Measurements from ENCODE around the gene MUC22.
A peak's percentile ranks its signal among the peaks of the same experiment; 100 is the strongest.
"Not testable (repeated sequence)": the region's sequence is repeated elsewhere in the genome, so short reads cannot be mapped to it uniquely, and the experiment has no call there.

The MUC22 gene

DNA sequence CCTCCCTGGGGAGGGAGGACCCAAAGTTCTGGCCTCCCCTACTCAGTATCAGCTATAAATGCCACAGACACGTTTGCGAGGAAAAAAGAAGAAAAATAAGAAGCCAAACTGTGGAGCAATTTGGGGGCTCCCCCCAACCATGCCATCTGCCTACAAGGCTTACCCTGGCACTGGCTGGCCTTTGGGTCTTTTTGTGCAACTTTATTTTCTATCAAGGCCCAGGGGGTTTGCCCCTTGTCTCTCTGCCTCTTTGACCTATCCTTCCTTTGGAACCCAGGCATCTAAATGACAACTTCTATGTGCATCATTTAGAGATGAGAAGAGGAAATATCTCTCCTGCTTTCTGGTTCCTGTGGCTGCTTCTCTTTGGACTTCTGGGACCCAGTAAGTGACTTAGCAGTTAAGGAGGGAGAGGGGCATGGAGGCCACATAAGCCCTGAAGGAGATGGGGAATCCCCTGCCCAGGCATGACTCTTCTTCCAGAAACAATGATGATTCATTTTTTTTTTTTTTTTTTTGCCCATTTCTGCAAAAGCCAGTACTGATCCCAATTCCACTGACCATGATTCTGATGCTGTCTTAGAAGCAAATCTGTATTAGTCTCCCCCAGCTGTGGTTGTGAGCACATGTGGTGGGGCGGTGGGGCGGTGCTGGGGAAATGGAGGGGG is at the start of gene MUC22:
TSS of gene MUC22 (plus strand) at position 82 of the 668 bp plus-strand sequence. CDS start at position 315, 233 bp downstream.
- DNase-seq: no peak

DNA sequence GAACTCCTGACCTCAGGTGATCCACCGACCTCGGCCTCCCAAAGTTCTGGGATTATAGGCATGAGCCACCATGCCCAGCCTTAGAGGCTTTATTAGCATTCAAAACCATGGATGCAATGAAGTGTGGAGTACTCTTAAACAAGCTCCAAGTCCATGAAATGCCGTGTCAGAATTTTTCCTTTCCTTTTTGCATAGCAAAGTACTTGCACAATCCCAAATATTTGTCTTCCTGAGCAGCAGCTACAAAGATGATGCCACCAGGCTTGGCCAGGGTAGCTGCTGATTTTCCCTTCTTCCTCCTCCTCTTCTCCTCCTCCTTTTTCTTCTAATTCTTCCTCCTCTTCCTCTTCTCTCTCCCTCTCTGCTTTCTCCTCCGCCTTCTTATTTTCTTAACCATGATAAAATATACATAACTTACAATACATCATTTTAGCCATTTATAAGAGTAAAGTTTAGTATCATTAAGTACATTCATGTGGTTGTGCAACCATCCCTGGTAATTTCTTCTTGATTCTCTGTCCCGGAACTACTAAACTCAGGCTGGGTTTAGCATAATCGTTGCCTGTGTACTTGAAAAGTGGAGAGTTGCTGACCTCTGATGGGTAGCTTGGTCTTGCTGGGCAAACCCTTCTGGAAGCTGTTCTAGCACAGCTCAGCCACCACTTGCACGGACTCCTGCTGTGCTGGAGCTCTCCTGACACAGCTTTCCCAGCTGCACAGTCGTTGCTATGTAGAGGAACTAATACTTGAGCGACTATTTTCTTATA is 49.2 kb upstream of the MUC22 start:
- DNase-seq: no peak

DNA sequence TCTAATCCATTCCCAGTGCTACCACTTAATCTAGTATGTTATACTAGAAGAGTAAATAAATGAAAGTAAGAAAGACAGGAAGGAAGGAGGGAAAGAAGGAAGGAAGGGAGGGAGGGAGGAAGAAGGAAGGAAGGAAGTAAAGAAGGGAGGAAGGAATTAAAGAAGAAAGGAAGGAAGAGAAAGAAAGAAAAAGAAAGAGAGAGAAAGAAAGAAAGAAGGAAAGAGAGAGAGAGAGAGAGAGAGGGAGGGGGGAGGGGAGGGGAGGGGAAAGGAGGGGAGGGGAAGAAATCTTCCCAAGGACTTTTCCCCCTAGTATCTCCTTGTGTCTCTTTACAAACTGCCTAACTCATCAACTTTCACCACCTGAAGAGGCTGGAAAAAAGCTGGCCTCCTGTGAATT is 47.6 kb upstream of the MUC22 start:
- DNase-seq: no peak

DNA sequence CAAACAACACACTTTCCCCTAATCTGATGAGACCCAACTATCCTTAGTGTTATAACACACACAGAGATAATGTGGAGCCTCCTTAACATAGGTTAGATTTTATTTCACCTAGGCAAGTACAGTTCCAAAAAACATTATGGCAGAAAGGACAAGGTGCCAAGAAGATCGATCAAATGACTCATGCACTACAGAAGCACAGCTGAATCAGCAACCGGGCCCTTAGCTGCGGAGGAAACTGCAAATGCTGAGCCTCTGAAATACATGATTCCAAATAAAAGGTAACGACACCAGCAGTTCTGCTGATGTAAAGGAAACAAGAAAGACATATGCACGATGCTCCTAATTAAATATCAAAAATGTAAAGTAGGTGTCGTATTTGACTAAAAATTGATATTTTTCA is 46.6 kb upstream of the MUC22 start:
- no peak for DNase-seq

DNA sequence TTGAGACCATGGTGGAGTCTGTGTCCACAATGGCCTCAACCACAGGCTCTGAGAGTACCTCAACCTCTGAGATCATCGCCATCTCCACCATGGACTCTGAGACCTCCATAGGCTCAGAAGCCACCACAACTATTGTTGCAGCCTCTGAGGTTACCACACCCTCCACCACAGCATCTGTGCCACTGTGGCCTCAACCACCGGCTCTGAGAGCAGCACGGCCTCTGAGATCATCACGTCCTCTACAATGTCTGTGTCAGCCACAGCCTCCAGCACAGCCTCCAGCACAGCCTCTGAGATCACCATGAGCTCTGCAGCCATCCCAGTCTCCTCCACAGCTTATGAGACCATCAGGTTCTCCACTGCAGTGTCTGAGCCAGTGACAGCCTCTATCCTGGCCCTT is 46.2 kb upstream of the MUC22 start:
- no peak for DNase-seq

DNA sequence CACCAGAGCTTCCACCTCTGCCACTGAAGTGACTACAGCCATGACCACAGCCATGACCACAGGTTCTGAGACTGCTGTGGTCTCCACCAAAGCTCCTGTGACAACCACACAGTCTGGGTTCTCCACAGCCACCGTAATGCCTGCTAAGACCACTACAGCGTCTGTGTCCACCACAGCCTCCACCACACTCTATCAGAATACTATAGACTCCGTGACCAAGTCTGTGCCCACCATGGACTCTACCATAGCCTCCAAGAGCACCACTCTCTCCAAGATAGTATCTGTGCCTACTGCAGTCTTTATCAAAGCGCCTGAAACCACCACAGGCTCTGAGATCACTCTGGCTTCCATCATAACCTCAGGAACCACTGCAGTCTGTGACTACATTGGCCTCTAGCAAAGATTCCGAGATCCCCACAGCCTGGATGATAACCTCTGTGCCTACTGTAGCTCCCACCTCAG is 45.1 kb upstream of the MUC22 start:
- DNase-seq: no peak

DNA sequence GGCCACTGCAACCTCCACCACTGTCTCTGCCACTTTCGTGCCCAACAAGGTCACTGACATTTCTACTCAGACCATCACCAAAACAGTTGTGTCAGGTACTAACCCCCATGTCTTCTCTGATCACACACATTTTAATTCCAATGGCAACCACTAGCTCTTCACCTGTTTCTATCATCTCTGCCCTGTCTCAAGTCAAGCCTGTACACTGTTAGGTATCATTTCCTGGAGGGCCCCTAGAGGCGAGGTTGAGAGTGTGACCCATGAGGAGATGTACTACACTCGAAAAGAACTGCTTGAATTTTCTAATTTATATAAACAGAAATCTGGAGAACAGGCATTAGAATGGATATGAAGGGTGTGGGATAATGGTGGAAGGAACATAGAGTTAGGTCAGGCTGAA is 44.1 kb upstream of the MUC22 start:
- no peak for DNase-seq

DNA sequence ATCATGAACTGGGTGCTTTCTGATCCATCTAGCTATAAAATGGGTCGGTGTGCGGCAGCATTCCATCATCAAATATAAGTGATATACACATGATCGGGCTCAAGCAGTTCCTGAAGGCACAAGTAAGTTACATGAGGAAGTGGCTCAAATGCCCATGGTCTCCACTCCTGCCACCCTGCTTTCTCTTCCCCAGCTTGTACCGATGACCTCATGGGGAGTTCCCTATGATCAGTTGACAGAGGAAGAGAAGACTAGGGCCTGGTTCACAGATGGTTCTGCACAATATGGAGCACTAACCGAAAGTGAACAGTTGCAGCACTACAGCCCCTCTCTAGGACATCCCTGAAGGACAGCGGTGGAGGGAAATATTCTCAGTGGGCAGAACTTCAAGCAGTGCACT is 41.1 kb upstream of the MUC22 start:
- not testable (repeated sequence) for DNase-seq

DNA sequence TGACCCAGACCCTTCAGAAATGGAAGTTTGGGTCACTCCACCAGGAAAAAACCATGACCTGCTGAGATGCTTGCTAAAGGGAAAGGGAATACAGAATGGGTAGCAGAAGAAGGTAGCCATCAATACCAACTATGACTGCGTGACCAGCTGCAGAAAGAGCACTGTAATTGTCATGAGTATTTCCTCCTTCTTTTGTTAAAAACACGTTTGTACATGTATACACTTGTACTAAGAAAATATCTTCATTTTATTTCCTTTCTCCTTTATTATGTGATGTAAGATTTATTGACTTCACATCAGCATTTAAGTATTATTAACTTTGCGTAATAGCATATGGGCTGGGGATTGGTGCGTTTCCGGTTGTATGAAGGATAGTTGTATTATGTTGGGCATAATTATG is 39.3 kb upstream of the MUC22 start:
- DNase-seq: no peak

DNA sequence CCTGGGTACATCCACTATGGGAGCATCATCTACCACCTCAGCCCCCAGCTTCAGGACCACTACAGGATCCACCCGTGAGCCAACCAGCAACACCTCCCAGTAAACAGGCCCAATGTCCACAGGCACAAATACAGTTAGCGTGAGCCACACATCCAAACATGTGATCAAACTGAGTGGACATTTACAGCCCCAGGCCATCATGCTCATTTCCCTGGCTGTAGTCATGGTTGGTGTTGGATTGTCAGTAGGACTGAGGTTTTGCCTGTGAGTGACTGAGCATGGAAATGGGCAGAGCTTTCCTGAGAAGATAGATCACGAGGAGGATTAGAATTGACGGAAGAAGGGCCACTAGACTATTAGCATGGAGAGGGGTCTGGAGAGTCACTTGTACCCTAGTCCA is 37.5 kb upstream of the MUC22 start:
- no peak for DNase-seq

DNA sequence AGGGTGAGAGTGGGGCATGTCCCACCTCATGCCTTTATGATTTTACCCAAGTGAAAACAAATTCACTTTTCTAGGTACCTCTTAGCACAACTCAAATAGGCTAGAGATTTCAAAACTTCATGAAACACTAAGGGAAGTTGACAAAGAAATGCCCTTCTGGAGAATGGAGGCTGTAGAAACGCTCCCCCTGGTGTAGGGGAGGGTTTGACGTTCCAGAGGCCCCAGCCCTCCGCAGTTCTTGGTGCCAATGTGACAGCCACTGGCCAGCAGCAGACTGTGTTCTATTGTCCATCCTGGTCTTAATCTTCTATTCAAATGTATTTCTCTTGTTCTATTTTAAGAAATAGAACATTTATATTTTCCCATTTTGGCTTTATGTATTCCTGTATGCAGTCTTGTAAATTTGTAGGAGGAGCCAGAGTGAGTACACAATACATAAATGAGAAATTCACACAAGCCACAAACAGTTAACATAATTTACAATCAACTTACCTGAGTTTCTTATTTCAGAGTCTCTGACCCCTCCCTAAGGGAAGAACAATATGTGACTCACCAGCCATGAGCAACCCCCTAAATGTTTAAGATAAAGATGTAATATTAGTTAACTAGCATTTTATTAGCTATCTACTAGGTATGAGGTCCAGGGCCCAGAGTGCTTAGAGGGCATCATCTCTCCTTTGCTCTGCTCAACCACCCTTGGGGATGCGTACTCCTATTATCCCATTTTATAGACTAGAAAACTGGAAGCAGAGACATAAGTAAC is 35.6 kb upstream of the MUC22 start:
- DNase-seq: no peak

DNA sequence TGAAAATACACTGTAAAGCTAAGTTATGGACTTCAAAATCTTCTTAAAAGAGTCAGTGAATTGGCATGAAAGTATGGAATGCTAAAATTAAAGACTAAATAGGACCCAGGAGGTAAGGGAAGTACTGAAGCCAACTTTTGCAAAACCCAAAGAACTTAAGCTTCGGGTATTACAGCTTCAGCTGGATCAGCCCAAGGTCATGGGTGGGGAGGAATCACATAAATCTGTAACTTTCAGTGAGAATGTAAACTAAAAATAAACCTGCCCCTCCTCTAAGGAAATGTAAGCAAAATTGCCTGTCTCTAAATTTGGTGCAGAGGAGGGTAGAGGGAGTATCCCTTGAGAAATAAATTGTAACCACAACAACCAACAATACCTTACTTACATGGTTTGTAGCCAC is 31.1 kb upstream of the MUC22 start:
- DNase-seq: no peak

DNA sequence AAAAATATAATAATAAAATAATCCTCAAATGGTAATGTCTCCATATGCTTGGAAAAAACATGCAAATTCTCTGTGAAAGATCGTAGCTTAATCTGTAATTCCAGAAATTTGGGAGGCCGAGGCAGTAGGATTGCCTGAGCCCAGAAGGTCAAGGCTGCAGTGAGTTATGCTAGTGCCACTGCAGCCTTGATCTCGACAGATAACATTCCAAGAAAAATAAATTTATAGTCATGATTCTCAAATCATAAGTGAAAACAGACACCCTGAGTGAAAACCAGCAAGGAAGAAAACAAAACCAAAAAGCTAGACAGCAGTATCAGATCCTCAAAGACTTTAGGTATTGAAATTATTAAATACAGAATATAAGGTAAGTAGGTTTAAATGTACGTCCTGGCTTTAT is 30.6 kb upstream of the MUC22 start:
- DNase-seq: no peak

DNA sequence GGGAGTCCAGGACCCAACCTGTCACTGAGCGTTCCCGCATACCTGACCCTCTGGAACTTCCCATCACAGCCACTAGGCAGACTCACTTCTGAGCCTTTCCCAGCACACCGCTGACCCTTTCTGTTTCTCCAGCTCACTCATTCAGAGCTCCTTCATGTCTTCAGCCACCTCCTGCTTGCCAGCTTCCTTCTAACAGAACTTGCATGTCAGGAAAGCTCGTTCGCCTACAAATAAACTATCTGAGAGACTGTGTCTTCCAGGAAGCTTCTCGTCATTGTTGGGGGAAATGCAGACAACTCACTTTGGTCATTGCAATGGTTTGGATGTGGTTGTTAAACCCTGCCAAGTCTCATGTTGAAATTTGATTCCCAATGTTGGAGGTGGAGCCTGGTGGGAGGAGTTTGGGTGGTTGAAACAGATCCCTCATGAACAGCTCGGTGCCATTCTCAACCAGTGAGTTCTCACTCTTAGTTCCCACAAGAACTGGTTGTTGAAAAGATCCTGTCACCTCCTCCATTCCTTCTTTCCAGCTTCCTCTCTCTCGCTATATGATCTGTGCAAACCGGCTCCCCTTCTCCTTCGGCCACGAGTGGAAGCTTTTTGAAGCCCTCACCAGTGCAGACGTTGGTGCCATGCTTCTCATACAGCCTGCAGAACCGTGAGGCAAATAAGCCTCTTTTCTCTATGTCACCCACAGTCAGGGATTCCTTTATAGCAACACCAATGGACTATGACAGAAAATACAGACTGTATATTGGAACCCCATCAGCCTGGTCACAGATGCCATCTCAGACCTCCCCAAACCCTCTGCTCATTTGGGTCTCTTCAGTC is 28.1 kb upstream of the MUC22 start:
- peak; percentile 70 for DNase-seq

DNA sequence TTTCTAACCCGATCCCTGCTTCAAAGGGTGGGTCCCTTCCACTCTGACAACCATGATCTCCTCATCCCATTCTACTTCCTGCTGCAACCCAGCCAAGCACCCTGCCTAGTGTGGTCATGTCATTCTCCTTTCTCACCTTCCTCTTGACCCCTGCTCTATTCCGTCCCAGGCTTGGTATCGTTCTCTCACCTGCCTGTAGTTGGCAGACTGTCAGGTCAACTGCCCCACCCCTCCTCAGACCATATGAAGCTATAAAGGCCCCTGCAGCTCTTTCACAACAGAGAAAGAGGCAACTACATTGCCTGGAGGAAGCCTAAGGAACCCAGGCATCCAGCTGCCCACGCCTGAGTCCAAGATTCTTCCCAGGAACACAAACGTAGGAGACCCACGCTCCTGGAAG is 26.8 kb upstream of the MUC22 start, which contains the start of gene MUC21:
TSS of gene MUC21 (plus strand) at position 280 of the 400 bp plus-strand sequence. CDS start 241 bp downstream, outside the sequence.
- no peak for DNase-seq

DNA sequence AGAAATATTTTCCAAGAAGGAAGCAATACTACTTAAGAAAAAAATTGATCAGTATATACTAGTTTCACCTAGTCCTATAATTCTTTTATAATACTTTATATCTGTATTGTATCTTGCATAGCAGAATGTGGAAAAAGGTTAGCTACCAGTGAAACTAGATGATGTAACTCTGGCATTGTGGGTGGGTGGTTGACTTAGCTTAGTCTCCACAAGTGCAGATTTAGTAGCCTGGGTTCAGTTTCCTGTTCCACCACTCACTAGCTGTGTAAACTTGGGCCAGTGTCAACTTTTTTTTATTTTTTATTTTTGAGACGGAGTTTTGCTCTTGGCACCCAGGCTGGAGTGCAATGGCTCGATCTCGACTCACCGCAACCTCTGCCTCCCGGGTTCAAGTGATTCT is 24.8 kb upstream of the MUC22 start:
- no peak for DNase-seq

DNA sequence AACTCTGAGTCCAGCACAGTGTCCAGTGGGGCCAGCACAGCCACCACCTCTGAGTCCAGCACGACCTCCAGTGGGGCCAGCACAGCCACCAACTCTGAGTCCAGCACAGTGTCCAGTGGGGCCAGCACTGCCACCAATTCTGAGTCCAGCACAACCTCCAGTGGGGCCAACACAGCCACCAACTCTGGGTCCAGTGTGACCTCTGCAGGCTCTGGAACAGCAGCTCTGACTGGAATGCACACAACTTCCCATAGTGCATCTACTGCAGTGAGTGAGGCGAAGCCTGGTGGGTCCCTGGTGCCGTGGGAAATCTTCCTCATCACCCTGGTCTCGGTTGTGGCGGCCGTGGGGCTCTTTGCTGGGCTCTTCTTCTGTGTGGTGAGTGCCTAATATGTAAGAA is 23.0 kb upstream of the MUC22 start:
- no peak for DNase-seq

DNA sequence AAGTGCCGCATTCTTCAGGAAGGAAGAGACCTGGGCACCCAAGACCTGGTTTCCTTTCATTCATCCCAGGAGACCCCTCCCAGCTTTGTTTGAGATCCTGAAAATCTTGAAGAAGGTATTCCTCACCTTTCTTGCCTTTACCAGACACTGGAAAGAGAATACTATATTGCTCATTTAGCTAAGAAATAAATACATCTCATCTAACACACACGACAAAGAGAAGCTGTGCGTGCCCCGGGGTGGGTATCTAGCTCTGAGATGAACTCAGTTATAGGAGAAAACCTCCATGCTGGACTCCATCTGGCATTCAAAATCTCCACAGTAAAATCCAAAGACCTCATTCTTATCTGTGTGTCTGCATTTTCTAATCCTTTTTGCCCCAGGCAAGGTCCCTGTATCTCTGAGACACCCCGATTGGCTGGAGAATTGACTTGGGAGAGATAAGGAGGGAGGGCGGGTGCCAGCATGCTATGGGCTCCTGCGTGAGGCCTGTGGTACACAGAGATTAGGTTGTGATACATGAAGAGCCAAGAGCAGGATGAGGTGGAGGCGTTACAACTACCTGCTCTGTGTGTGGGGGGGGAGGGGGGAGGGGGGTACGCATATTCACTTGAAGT is 22.0 kb upstream of the MUC22 start:
- DNase-seq: peak; percentile 86

DNA sequence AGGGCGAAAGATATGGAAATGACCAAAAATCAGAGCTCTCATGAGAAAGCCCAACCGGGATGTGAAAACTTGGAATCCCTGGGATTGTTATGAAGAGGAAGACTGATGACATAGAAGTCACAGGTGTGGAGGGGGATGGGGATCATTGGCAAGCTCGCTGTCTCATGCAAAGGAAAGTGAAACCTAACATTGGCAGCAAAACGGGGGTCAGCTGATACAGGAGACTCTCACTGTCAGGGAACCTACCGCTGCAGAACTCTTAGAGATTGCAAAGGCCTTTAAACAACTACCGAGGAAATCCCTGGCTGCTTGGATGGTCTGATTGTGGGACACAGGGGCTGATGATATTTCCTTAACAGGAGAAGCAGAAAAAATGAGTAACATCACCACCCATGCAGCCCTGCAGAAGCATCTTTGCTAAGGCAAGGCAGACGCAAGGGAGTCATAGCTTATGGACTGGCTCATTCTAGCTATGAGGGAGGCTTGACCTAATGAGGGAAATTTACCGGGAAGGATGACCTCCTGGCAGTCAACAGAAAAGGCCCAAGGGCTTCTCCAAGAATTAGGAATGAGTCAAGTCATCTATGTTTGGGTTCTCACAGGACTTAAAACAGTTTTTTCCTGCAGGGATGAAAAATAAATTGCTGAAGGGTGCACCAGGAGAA is 19.7 kb upstream of the MUC22 start:
- DNase-seq: peak; percentile 37

DNA sequence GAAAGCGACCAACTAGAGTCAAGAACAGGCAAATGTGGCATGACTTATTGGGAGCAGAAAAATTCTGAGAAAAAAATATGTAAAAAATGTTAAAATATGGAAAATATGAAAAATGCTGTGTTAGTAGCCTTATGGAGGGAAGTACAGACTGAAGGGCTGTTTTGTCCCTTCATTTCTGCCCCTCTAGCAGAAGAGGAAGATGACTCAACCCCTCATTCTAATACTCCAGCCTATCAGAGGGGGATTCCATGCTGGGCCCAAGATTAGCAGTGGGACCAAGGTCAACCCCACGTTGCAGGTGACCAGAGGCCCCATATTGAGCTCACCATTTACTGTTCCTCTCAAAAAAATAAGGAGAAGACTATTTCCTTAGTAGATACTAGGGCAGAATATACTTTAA is 18.4 kb upstream of the MUC22 start:
- no peak for DNase-seq

DNA sequence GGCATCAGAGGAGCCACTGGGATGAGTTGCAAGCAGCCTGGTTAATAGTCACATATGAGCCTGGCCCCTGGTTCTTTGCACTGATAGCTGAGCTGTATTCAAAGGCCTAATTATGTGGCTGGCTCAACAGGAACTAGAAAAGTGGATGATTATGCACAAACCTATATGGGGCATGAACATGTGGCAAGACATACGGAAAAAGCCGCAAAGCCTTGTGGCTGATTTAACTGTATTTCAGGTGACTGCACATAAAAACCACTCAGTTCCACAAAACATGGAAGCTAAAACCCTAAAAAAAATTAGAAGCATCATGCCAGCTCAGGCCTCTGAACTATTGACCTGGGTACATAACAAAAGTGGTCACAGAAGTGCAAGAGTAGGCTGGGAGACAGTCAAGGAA is 13.0 kb upstream of the MUC22 start:
- DNase-seq: no peak

DNA sequence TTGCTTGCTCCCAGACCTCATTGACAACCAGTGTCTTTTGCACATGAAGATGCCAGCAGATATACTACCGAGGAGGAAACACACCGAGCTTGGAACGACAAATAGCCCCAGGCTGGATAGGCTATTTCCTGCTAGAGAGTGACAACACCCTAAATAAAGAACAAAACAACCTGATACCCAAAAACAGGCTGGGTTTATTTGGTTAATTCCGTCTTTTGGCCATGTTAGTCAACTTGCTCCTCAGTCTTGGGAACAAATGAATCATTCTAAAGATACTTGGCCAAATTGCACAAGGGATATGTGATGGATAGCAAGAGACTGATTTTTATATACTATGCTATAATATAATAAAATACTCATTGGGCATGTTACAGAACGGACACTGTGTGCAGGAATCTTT is 11.5 kb upstream of the MUC22 start:
- DNase-seq: no peak

Measured in OCI-M1 (cell line).